PFSK-1 (cell line): ENCODE data around the gene LCOR.

Source experiments
- FOXP2 ChIP-seq: optimal IDR thresholded peaks from 2 replicates; pipeline ENCODE3; 2011; ENCODE audit warnings: borderline replicate concordance, control low read depth, inconsistent platforms; ENCODE audit not compliant: insufficient read depth; ENCODE audit errors: extremely low read length, extremely low read depth
- POLR2AphosphoS5 ChIP-seq: IDR thresholded peaks from 2 replicates; pipeline ENCODE4 v1.6.1; 2012; ENCODE audit warnings: low read depth, mild to moderate bottlenecking, control low read depth, low read length, moderate library complexity
- REST ChIP-seq, 2 experiments: IDR thresholded peaks; 2 replicates each; pipeline versions ENCODE4 v1.6.1 to v1.8.0; 2011 to 2012; ENCODE audit warnings: low read depth in 2 of 2, low read length in 2 of 2, control low read depth in 1 of 2, inconsistent platforms in 1 of 2, mild to moderate bottlenecking in 1 of 2, moderate library complexity in 1 of 2; ENCODE audit not compliant: insufficient read depth in 1 of 2
- SIN3A ChIP-seq: IDR thresholded peaks from 2 replicates; pipeline ENCODE4 v1.6.1; 2012; ENCODE audit warnings: mild to moderate bottlenecking, low read length, moderate library complexity, borderline replicate concordance; ENCODE audit not compliant: insufficient read depth
- TAF1 ChIP-seq: IDR thresholded peaks from 2 replicates; pipeline ENCODE4 v1.6.1; 2012; ENCODE audit warnings: low read length, control low read depth, borderline replicate concordance; ENCODE audit not compliant: insufficient read depth

Gene LCOR

DNA sequence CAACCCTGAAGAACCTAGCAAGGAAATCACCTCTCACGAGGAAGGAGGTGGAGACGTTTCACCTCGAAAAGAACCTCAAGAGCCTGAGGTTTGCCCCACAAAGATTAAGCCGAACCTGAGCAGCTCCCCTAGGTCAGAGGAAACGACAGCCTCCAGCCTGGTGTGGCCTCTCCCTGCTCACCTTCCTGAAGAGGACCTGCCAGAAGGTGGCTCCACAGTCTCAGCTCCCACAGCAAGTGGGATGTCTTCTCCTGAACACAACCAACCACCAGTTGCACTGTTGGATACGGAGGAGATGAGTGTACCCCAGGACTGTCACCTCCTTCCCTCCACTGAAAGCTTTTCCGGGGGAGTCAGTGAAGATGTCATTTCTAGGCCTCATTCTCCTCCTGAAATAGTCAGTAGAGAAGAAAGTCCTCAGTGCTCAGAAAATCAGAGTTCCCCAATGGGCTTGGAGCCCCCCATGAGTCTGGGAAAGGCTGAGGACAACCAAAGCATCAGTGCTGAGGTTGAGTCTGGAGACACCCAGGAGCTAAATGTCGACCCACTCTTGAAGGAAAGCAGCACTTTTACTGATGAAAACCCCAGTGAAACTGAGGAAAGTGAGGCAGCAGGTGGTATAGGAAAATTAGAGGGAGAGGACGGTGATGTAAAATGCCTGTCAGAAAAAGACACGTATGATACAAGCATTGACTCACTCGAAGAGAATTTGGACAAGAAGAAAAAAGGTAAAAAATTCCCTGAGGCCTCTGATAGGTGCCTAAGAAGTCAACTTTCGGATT, 150.2 kb downstream of the LCOR start:
- TF ChIP-seq REST (IDR thresholded peaks at IDR 0.05; ENCODE audit: insufficient read depth in 1 of 2, low read depth in 2 of 2, low read length in 2 of 2) (no peak), FOXP2 (no peak), TAF1 (no peak), POLR2AphosphoS5 (no peak)

DNA sequence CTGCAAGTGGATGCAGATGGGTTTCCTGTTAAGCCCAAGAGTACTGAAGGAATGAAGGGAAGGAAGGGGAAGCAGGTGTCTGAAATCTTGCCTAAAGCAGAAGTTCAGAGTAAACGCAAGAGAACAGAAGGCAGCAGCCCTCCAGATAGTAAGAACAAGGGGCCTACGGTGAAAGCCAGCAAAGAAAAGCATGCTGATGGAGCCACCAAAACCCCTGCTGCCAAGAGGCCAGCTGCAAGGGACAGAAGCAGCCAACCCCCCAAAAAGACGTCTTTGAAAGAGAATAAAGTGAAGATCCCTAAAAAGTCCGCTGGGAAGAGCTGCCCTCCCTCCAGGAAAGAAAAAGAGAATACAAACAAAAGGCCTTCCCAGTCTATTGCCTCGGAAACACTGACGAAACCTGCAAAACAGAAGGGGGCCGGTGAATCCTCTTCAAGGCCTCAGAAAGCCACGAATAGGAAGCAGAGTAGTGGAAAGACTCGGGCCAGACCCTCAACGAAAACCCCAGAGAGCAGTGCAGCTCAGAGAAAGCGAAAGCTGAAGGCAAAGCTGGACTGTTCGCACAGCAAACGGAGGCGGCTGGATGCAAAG, 152.5 kb downstream of the LCOR start:
- TF ChIP-seq FOXP2 (no peak), REST (IDR thresholded peaks at IDR 0.05; ENCODE audit: insufficient read depth in 1 of 2, low read depth in 2 of 2, low read length in 2 of 2) (no peak)

GRCh38 chr10:96986200-96986856, 154.2 kb downstream of the LCOR start:
- TF ChIP-seq POLR2AphosphoS5, result no peak
- no peak for TF ChIP-seq SIN3A
- TF ChIP-seq TAF1, result no peak
- no peak for TF ChIP-seq REST (IDR thresholded peaks at IDR 0.05; ENCODE audit: insufficient read depth in 1 of 2, low read depth in 2 of 2, low read length in 2 of 2)
- TF ChIP-seq FOXP2, result no peak

- TF ChIP-seq POLR2AphosphoS5 (no peak), SIN3A (no peak), TAF1 (no peak), FOXP2 (no peak), REST (IDR thresholded peaks at IDR 0.05; ENCODE audit: insufficient read depth in 1 of 2, low read depth in 2 of 2, low read length in 2 of 2) (no peak)
These were observed 155.2 kb downstream of the LCOR start for GRCh38 chr10:96987141-96987841.
